ENCODE data around the gene RPN1. TPM values are rescaled to one million over a fixed set of nuclear protein-coding genes. Genes with fewer than 3 reads are reported as not detected.
"Not testable (repeated sequence)": the region's sequence is repeated elsewhere in the genome, so short reads cannot be mapped to it uniquely, and the experiment has no call there.

Gene RPN1
- total RNA-seq, 1 donor from 2014 or later, result 215 TPM

DNA sequence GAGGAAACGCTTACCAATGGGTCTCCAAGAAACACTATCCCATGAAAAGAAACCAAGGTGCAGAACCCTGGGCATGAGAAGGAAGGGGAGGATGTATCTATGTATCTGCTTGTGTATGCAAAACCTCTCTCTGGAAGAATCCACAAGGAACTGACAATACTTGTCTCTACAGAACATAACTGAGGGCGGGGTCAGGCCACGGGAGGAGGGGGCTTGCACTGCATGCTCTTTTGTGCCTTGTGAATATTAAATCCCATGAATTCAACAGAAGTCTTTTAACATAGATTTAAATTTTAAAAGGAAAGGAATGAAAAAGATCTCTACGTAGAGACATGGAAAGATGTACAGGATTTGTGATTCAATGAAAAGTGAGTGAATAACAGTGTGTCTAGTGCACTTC lies 57.8 kb downstream of the RPN1 start:
- TF ChIP-seq, protein P1, sequence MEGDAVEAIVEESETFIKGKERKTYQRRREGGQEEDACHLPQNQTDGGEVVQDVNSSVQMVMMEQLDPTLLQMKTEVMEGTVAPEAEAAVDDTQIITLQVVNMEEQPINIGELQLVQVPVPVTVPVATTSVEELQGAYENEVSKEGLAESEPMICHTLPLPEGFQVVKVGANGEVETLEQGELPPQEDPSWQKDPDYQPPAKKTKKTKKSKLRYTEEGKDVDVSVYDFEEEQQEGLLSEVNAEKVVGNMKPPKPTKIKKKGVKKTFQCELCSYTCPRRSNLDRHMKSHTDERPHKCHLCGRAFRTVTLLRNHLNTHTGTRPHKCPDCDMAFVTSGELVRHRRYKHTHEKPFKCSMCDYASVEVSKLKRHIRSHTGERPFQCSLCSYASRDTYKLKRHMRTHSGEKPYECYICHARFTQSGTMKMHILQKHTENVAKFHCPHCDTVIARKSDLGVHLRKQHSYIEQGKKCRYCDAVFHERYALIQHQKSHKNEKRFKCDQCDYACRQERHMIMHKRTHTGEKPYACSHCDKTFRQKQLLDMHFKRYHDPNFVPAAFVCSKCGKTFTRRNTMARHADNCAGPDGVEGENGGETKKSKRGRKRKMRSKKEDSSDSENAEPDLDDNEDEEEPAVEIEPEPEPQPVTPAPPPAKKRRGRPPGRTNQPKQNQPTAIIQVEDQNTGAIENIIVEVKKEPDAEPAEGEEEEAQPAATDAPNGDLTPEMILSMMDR (IDR thresholded peaks at IDR 0.05), result no peak
- intact Hi-C loops (cut with DNase I), result no loop called here
- Histone ChIP-seq H3K27ac (no peak overlapping the region), H3K4me1 (no peaks in the 10 kb centered on the region), H3K9me3 (peaks cover 4% of the 10 kb centered on the region), H3K4me3 (no peak overlapping the region), H3K36me3 (no peaks in the 10 kb centered on the region), H3K27me3 (no peaks in the 10 kb centered on the region)
- no peak for ATAC-seq
- no peak for DNase-seq

DNA sequence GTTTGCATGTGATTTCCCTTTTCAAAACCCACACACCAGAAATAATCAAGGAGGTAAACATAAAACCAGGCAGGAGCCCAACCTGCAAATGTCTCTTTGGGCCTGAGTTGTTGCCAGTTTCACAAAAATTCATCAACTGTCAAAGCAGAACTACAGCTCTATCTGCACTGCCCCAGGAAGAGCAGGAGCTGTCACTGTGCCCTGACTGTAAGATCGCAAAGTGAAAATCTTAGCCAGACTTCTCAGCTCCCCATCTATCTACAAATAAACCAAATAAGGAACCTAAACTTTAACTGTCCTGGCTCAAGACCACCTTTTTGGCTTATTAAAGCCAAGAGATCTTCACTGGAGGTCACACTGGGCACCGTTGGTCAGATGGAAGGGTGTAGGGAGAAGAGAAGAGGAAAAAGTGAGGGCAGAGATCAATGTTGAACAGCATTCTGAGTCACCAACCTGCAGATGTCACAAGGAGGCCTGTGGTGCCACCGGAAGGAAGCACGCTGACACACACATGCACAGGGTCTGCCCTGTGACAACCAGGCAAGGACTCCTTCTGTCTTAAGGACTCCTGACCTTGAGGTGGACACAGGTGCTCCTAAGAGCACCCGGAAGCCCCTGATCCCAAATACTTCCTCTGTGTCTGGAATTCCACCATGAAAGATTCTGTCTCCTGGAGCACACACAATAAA lies 58.7 kb downstream of the RPN1 start:
- DNase-seq, result no peak
- Histone ChIP-seq H3K9me3 (peaks cover 4% of the 10 kb centered on the region), H3K4me3 (no peak overlapping the region), H3K36me3 (no peaks in the 10 kb centered on the region), H3K27me3 (no peaks in the 10 kb centered on the region), H3K27ac (no peak overlapping the region), H3K4me1 (no peaks in the 10 kb centered on the region)
- intact Hi-C loops (cut with DNase I), result no loop called here
- TF ChIP-seq, protein P1 (IDR thresholded peaks at IDR 0.05), result no peak
- ATAC-seq, result peak; percentile 72

DNA sequence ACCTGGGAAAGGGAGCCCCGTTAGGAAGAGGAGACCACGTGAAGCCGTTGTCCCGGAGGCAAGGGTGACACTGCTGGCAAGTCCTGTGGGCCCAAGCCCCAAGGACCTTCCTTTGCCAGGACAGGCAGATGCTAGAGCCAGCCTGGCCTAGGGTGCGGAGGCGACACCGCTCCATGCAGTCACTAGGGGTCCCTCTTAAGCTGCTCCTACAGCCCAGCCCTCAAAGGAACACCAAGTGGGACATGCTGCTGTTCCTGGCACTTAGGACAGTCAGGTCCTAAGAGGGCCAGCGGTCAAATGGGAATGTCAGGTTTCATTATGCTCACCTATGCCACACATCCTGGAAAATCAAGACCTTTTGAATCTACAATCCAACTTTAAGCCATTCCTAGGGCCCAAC lies 59.7 kb downstream of the RPN1 start:
- H3K4me3 ChIP-seq, result no peak overlapping the region
- DNase-seq (no peak), ATAC-seq (peak; percentile 22)
- TF ChIP-seq, protein P1 (IDR thresholded peaks at IDR 0.05), result no peak
- no peaks in the 10 kb centered on the region for H3K4me1 ChIP-seq
- peaks cover 4% of the 10 kb centered on the region for H3K9me3 ChIP-seq
- no peaks in the 10 kb centered on the region for H3K27me3 ChIP-seq
- H3K36me3 ChIP-seq, result no peaks in the 10 kb centered on the region
- intact Hi-C loops (cut with DNase I), result no loop called here
- H3K27ac ChIP-seq, result no peak overlapping the region

DNA sequence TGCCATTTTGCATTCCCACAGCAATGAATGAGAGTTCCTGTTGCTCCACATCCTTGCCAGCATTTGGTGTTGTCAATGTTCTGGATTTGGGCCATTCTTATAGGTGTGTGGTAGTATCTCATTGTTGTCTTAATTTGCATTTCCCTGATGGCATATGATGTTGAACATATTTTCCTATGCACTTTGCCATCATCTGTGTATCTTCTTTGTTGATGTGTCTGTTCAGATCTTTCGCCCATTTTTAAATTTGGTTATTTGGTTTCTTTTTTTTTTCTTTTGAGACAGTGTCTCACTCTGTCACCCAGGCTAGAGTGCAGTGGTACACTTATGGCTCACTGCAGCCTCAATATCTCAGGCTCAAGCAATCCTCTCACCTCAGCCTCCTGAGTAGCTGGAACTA lies 60.6 kb downstream of the RPN1 start:
- H3K9me3 ChIP-seq; H3K4me1 ChIP-seq; intact Hi-C loops (cut with DNase I); H3K36me3 ChIP-seq; H3K27me3 ChIP-seq; H3K27ac ChIP-seq; DNase-seq; H3K4me3 ChIP-seq; ATAC-seq: not testable (repeated sequence)

DNA sequence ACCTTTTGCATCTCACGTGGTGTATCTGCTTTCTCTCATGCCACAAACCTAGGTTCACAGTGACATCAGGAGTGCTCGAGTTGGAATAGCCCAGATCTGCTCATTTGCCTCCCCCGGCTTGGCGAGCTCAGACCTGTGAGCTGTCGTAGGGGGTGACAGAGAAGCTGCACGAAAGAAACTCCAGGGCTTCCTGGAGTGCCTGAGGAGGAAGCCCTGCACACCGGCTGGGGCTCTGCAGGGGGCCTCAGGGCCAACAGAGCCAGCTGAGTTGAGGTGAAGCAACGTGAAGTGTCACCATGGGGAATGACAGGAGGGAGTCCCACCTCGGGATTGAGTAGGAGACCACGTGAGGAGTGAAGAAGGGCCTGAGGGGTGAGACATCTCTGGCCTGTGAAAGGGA lies 62.5 kb downstream of the RPN1 start:
- Histone ChIP-seq H3K4me1 (no peaks in the 10 kb centered on the region), H3K27me3 (no peaks in the 10 kb centered on the region), H3K9me3 (peaks cover 4% of the 10 kb centered on the region), H3K27ac (no peak overlapping the region), H3K4me3 (no peak overlapping the region), H3K36me3 (no peaks in the 10 kb centered on the region)
- TF ChIP-seq, protein P1 (IDR thresholded peaks at IDR 0.05), result no peak
- ATAC-seq, result no peak
- DNase-seq, result no peak
- intact Hi-C loops (cut with DNase I), result no loop called here

DNA sequence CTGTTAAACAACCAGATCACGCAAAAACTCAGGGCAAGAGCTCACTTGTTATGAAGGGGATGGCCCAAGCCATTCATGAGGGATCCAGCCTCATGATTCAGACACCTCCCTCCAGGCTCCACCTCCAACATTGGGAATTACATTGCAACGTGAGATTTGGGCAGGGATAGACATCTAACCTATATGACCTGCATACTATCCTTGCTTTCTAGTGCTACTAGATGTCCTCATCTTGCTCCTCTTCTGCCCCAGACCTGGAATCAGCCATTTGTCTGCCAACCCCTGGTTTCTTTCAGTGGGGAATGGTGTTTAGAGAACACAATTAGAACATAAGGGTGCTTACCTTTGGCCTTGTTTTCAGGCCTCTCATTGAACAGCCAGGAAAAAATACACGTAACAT lies 63.2 kb downstream of the RPN1 start:
- Histone ChIP-seq H3K9me3 (peaks cover 4% of the 10 kb centered on the region), H3K27ac (no peak overlapping the region), H3K4me1 (no peaks in the 10 kb centered on the region), H3K27me3 (no peaks in the 10 kb centered on the region), H3K4me3 (no peak overlapping the region), H3K36me3 (no peaks in the 10 kb centered on the region)
- ATAC-seq (no peak), DNase-seq (no peak)
- TF ChIP-seq, protein P1 (IDR thresholded peaks at IDR 0.05), result no peak
- intact Hi-C loops (cut with DNase I), result no loop called here

DNA sequence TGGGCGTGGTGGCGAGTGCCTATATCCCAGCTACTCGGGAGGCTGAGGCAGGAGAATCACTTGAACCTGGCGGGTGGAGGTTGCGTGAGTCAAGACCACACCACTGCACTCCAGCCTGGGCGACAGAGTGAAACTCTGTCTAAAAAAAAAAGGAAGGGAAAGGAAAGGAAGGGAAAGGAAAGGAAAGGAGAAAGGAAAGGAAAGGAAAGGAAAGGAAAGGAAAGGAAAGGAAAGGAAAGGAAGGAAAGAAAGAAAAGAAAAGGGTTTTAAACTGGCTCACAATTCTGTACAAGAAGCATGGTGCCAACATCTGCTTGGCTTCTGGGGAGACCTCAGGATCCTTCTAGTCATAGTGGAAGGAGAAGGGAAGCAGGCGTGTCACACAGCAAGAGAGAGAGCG lies 63.7 kb downstream of the RPN1 start:
- H3K4me1 ChIP-seq; H3K27ac ChIP-seq; H3K27me3 ChIP-seq; ATAC-seq; H3K36me3 ChIP-seq; H3K4me3 ChIP-seq; intact Hi-C loops (cut with DNase I); H3K9me3 ChIP-seq; DNase-seq: not testable (repeated sequence)

DNA sequence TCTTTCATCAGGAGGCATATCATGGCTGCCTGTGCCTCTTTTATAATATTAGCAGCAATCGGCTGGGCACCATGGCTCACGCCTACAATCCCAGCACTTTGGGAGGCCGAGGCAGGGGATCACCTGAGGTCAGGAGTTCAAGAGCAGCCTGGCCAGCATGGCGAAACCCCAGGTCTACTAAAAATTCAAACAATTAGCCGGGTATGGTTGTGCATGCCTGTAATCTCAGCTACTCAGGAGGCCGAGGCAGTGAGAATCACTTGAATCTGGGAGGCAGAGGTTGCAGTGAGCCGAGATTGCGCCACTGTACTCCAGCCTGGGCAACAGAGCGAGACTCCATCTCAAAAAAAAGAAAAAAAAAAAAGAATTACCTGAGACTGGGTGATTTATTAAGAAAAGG lies 64.2 kb downstream of the RPN1 start:
- ATAC-seq; H3K4me1 ChIP-seq; DNase-seq; intact Hi-C loops (cut with DNase I); H3K36me3 ChIP-seq; H3K27ac ChIP-seq; H3K9me3 ChIP-seq; H3K27me3 ChIP-seq; H3K4me3 ChIP-seq: not testable (repeated sequence)

Data from upper lobe of right lung (tissue), 1 donor.